WI38 (cell line): ENCODE results near the gene SMC3.
A peak's percentile ranks its signal among the peaks of the same experiment; 100 is the strongest.

Experiments used
- H3K4me3 ChIP-seq: 2 replicates; pipeline ENCODE4 v1.5.1; 2011; ENCODE audit warnings: low read depth, mild to moderate bottlenecking, control low read depth, low read length
- TF ChIP-seq, protein P1 (sequence below): IDR thresholded peaks from 2 replicates; pipeline ENCODE4 v1.5.1; 2012; ENCODE audit warnings: low read depth, mild to moderate bottlenecking, control low read depth, low read length

The SMC3 gene

DNA sequence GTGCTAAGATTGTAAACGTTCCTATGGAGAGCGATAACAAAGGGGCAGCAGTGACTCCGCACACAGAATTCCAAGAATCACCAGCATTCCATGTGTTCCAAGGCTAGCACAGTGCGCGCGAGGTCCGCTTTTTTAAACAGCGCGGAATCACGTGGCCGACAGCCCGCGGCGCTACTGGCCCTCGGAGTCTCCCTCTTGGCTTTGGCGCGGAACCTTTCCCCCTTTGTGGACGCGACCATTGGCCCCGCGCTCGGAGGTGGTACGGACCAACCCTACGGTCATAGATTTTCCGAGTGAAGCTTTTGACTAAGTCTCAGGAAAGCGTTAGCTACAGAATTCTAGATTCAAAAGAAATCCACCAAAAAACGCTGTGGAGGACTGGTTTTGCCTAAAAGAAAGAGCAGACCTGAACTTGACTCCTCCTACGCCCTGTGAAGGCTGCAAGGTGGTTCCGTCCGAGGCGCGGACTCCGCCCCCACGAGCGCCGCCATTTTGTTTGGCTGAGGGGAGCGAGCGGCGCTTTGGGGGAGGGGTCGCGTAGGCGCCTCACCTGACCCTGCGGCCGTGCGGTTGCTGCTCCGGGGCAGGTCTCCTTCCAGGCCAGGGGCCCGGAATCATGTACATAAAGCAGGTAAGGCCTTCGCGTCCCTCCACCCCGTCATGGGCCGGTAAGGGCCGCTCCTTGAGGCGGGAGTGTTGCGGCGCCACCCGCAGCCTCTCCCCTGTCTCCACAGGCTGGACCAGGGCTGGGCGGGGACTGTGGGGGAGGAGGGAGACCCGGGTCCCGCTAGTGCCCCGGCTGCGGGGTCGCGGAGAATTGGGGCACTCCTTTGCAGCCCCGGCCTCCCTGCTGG is at the start of gene SMC3:
Gene SMC3, plus strand, starts transcription at position 495 of the 854 bp plus-strand sequence. Its CDS starts 122 bp downstream, at position 617.
- TF ChIP-seq, protein P1, sequence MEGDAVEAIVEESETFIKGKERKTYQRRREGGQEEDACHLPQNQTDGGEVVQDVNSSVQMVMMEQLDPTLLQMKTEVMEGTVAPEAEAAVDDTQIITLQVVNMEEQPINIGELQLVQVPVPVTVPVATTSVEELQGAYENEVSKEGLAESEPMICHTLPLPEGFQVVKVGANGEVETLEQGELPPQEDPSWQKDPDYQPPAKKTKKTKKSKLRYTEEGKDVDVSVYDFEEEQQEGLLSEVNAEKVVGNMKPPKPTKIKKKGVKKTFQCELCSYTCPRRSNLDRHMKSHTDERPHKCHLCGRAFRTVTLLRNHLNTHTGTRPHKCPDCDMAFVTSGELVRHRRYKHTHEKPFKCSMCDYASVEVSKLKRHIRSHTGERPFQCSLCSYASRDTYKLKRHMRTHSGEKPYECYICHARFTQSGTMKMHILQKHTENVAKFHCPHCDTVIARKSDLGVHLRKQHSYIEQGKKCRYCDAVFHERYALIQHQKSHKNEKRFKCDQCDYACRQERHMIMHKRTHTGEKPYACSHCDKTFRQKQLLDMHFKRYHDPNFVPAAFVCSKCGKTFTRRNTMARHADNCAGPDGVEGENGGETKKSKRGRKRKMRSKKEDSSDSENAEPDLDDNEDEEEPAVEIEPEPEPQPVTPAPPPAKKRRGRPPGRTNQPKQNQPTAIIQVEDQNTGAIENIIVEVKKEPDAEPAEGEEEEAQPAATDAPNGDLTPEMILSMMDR = no peak
- peak within 1 kb of the TSS; percentile 84 for H3K4me3 ChIP-seq

DNA sequence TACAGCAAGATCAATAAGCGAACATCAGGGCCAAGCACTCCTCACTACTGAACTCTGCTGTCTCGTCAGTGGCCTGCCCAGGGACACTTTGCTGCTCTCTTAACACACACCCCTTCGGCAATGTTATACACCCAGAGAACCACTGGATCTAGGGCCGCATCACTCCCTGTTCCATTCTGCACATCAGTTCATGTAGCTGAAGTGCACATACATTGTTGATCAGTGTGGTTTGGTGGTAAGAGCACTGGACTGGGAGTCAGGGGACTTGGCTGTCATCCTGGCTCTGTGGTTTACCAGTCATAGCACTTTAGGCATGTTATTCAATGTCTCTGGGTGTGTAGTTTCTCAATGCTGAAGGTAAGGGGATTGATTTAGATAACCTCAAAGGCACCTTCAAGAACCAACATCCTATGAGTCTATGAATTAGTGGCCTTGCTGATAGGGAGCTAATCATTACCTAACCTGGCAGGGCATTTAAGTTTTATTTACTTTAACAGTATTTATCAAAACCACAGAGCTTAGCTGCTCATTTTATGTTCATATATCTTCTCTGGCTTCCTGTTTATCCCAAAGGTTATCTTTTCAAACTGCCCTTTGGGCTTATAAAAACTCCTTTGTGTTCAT is 45.0 kb upstream of the SMC3 start:
- no peak overlapping the region for H3K4me3 ChIP-seq
- TF ChIP-seq, protein P1 = no peak

DNA sequence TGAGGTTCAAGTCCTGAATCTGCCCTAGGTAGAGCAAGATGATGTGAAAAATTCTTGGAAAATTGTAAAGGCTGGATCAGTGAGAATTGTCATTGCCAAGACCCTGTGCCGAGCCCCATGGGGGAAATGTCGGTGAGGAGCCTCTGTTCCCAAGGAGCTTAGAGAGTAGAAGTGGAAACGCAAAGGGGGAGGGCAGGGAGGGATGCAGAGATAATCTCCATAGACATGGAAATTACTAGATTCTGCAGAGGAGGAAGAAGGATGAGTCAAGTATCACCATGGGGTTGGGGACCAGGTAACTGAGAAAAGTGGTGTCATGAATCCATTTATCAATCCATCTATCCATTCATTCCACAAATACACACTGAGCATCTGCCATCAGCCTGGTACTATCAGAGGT is 43.8 kb upstream of the SMC3 start:
- TF ChIP-seq, protein P1 = no peak
- H3K4me3 ChIP-seq = no peak overlapping the region

DNA sequence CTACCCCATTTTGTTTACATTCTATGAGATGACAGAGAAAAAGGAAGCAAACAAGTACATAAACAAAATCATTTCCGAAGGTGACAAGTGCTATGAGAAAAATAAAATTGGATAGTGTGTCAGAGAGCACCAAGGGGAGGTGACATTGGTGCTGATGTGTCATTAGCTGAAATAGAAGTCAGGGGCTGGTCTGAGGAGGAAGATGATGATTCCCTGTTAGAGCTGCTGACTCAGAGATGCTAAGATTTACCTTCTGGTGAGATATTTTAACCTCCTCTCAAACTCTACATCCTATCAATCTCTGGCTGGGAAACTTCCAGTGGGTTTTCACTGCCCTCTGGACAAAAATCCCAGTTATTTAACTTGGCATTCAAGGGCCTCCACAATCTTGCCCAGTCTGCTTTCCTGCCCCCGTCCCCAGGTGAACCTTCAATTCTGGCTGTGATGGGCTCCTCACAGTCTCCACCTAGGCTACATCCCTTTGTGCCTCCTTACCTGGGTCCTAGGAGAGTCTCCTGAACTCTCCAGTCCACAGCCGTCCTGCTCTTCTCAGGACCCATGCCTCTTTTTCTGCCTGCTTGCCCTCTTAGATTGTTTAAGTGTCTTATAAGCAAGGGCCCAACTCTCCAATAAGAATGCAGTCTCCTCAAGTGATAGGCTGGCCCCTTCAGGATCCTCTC is 43.2 kb upstream of the SMC3 start:
- no peak overlapping the region for H3K4me3 ChIP-seq
- TF ChIP-seq, protein P1 = no peak

DNA sequence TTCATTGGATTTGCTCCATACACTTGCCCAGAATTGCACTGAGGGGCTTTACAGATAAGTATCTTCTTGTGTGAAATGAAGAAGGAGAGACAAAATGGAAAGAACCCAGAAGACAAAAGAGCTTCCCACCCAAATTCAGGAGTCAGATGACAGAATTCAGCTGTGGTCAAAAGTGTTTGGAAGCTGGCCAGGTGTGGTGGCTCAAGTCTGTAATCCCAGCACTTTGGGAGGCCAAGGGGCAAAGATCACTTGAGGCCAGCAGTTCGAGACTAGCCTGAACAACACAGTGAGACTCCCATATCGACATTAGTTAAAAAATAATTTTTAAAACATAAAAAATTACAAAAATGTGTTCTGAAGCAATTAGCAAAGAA is 42.6 kb upstream of the SMC3 start:
- TF ChIP-seq, protein P1 = no peak
- H3K4me3 ChIP-seq = no peak overlapping the region

DNA sequence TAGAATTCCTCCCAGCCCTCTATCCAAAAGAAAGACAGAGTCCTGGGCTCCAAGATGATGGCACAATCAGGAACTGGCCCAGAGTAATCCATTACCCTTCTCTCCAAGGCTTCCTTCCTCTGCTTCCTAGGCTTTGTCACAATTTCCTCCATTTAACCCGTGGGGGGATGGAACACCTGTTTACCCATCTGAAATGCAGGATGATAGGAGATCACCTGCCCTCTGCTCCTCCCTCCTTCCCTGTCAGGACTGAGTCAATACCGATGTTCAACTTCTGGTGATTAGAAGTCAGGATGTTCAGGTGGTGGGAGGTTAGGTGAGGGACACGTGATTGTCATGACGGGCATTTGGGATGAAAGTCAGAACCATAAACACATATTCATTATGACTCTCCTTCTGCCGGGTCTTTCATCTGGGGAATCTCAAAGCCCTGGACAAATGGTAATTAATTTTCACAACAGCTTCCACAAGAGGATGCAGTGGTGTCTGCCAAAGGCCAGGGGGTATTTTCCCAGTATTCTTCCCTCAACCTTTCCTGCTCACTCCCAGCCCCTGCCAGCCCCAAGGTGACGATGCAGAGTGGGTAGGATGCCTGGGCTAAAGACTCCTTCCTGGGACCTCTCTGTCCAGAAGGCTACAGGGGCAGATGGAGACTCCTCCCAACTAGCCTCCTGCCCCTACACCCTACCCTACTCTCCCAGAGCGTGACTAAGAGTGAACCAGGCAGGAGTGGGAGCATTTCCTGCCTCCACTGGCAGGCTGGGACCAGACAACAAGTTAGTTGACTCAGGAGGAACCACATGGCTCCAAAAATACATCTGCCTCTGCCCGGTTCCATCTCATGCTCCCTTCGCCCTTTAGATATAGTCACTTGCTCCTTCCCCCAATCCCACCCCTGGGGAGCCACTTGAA is 41.9 kb upstream of the SMC3 start:
- no peak overlapping the region for H3K4me3 ChIP-seq
- TF ChIP-seq, protein P1 = no peak
